Effector memory CD4-positive, alpha-beta T cell (primary cell): ENCODE data around the gene VGLL4.

Source experiments
- DNase-seq, 3 donors: peaks; one replicate each; pipeline ENCODE4 v3.0.0-alpha.2; 2020
- H3K27ac ChIP-seq: 2 replicates; pipeline ENCODE4 v1.7.0; 2013; ENCODE audit warnings: mild to moderate bottlenecking, low read length, moderate library complexity; ENCODE audit not compliant: insufficient read depth, poor library complexity, severe bottlenecking
- H3K27me3 ChIP-seq: replicated peaks from 2 replicates; pipeline ENCODE4 v1.7.0; 2013; ENCODE audit warnings: mild to moderate bottlenecking, low read length; ENCODE audit not compliant: insufficient read depth, control insufficient read depth, poor library complexity, severe bottlenecking
- H3K36me3 ChIP-seq: 2 replicates; pipeline ENCODE4 v1.7.0; 2013; ENCODE audit warnings: mild to moderate bottlenecking, low read length, moderate library complexity; ENCODE audit not compliant: control insufficient read depth, insufficient read depth
- H3K4me1 ChIP-seq: 2 replicates; pipeline ENCODE4 v1.7.0; 2013; ENCODE audit warnings: low read length, mild to moderate bottlenecking; ENCODE audit not compliant: control insufficient read depth, insufficient read depth, poor library complexity, severe bottlenecking
- H3K4me3 ChIP-seq: 2 replicates; pipeline ENCODE4 v1.7.0; 2013; ENCODE audit warnings: low read length, low read depth, mild to moderate bottlenecking; ENCODE audit not compliant: insufficient read depth, poor library complexity, severe bottlenecking
- H3K9me3 ChIP-seq: 2 replicates; pipeline ENCODE4 v1.7.0; 2013; ENCODE audit warnings: mild to moderate bottlenecking, low read length, moderate library complexity; ENCODE audit not compliant: control insufficient read depth

Gene VGLL4

GRCh38 chr3:11554236-11554610 is 89.5 kb downstream of the VGLL4 start:
- Histone ChIP-seq H3K27me3 (no peaks in the 10 kb centered on the region), H3K9me3 (no peaks in the 10 kb centered on the region), H3K36me3 (peaks cover 26% of the 10 kb centered on the region), H3K4me3 (no peak overlapping the region), H3K27ac (no peak overlapping the region), H3K4me1 (no peaks in the 10 kb centered on the region)
- no peak for DNase-seq

GRCh38 chr3:11553436-11554235 is 90.1 kb downstream of the VGLL4 start:
- Histone ChIP-seq H3K36me3 (peaks cover 23% of the 10 kb centered on the region), H3K9me3 (no peaks in the 10 kb centered on the region), H3K27me3 (no peaks in the 10 kb centered on the region), H3K4me3 (no peak overlapping the region), H3K4me1 (no peaks in the 10 kb centered on the region), H3K27ac (no peak overlapping the region)
- no peak for DNase-seq

DNA sequence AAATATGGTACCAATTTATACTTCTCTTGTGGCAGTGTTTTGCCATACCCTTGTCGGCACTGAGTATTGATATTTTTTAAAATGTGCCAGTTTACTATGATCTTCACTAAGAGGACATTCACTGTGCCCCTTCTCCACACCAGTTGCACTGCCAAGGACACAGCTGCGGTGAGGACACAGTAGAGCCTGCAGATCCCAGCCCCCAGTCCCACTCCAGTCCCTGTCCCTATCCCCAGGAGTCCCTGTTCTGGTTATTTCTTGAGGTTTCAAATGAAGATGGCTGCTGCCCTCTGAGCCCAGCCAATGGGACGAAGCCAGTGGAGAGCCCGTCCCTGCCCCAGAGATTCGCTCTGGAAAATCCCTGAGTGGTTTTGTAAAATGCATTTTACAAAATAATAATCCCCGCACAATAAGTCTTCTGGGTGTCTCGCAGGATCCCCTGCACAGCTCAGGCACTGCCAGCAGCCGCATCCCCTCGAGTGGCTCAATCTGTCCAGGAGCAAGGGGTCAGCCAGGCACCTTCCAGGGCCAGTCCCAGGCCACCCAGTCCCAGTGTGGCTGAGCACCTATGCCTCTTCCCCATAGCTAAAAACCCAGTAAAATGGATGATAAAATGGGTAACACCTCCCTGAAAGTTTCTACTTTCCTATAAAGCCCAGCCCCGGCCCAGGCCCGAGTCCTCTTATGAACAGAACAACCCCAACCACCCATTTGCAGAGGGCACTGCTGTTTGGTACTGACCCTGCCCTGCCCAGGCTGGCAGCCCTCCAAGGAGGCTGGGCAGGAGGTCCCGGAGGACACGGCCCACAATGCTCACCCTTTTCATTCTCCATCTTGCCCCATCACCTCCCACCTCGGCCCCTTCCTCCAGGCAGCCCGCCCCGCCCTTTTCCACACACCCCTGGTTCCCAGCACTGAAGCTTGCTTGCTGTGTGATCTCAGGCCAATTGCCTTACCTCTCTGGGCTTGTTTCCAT is 91.1 kb downstream of the VGLL4 start:
- DNase-seq: no peak
- no peaks in the 10 kb centered on the region for H3K4me1 ChIP-seq
- H3K36me3 ChIP-seq: peaks cover 23% of the 10 kb centered on the region
- H3K4me3 ChIP-seq: no peak overlapping the region
- H3K27me3 ChIP-seq: no peaks in the 10 kb centered on the region
- no peak overlapping the region for H3K27ac ChIP-seq
- no peaks in the 10 kb centered on the region for H3K9me3 ChIP-seq

DNA sequence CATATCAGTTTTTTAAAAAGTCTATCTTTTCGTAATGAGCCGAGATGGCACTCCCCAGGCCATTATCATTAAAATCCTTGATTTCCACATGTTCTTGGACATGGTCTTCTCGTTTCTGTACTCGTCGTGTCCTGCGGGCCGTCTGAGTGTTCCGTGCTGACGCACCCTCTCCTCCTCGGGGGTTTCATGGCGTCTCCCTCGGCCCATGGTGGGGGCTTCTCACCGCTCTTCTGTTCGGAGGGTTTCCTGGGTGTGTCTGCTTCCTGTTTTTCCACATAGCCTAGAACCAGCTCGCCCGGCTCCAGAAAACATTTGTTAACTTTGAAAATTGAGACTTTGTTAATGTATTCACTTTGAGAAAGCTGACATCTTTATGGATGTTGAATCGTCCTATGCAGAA is 92.7 kb downstream of the VGLL4 start:
- no peak for DNase-seq
- Histone ChIP-seq H3K4me1 (no peaks in the 10 kb centered on the region), H3K27ac (no peak overlapping the region), H3K27me3 (no peaks in the 10 kb centered on the region), H3K36me3 (peaks cover 13% of the 10 kb centered on the region), H3K9me3 (no peaks in the 10 kb centered on the region), H3K4me3 (no peak overlapping the region)

DNA sequence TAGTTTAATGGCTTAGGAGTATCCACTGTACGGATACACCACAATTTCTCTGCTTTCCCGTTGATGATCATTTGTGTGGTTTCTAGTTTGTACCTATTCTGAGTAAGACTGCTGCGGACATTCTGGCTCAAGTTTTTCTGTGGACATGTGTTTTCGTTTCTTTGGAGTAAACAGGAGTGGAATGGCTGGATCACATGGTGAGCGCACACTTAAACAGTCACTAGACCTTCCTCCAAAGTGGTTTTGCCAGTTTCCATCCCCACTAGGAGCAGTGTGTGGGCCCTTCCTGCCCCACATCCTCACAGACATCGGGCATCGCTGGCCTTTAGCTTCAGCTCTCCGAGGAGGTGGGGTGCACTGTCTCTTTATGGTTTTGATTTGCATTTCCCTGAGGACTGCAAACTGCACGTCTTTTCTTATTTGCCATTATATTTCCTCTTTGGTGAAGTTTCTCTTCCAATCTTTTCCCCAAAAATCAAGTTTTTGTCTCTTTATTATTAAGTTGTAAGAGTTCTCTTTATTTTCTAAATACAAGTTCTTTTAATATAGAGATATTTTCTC is 94.1 kb downstream of the VGLL4 start:
- Histone ChIP-seq H3K9me3 (no peaks in the 10 kb centered on the region), H3K27me3 (no peaks in the 10 kb centered on the region), H3K27ac (no peak overlapping the region), H3K4me1 (no peaks in the 10 kb centered on the region), H3K4me3 (no peak overlapping the region), H3K36me3 (peaks cover 1% of the 10 kb centered on the region)
- DNase-seq: no peak

DNA sequence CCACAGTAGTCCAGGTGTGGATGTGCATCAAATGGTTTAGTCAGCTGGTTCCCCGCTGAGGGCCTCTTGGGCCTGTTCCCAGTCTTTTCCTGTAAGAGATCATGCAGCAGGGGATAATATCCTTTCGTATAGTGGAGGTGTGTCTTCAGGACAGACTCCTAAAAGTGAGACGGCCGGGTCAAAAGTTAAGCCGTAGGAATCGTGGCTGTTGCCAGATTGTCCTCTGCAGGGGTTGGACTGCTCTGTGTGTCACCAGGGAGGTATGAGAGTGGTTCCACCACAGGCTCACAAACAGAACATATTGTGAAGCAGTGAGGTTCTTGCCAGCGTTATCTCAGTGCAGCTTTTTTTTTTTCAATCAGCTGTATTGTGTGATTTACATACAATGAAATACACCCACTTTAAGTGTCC is 95.0 kb downstream of the VGLL4 start:
- H3K27ac ChIP-seq: no peak overlapping the region
- no peaks in the 10 kb centered on the region for H3K9me3 ChIP-seq
- DNase-seq: no peak
- H3K4me1 ChIP-seq: no peaks in the 10 kb centered on the region
- H3K27me3 ChIP-seq: no peaks in the 10 kb centered on the region
- no peaks in the 10 kb centered on the region for H3K36me3 ChIP-seq
- H3K4me3 ChIP-seq: no peak overlapping the region

DNA sequence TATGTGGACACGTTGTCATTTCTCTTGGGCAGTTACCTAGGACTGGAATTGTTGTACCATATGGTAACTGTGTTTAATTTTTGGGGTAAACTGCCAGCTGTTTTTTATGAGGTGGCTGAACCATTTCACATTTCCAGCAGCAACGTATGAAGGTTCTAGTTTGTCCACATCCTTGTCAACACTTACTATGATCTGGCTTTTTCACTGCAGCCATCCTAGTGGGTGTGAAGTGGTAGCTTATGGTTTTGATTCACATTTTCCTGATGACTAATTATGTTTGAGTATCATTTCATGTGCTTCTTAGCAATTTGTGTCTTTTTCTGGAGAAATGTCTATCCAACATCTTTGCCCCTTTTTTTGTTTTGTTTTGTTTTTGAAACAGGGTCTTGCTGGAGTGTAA is 96.2 kb downstream of the VGLL4 start:
- Histone ChIP-seq H3K4me1 (no peaks in the 10 kb centered on the region), H3K9me3 (no peaks in the 10 kb centered on the region), H3K27ac (no peak overlapping the region)

GRCh38 chr3:11546657-11547302 is 96.9 kb downstream of the VGLL4 start:
- H3K27ac ChIP-seq: no peak overlapping the region
- H3K9me3 ChIP-seq: no peaks in the 10 kb centered on the region
- H3K4me3 ChIP-seq: no peak overlapping the region
- H3K27me3 ChIP-seq: no peaks in the 10 kb centered on the region
- H3K36me3 ChIP-seq: no peaks in the 10 kb centered on the region
- H3K4me1 ChIP-seq: no peaks in the 10 kb centered on the region
- DNase-seq: no peak

More for the DNA sequence above, 96.2 kb downstream of the VGLL4 start:
- DNase-seq: no peak
- Histone ChIP-seq H3K36me3 (no peaks in the 10 kb centered on the region), H3K4me3 (no peak overlapping the region), H3K27me3 (no peaks in the 10 kb centered on the region)

- Histone ChIP-seq H3K4me1 (no peaks in the 10 kb centered on the region), H3K9me3 (no peaks in the 10 kb centered on the region), H3K36me3 (no peaks in the 10 kb centered on the region), H3K27ac (no peak overlapping the region), H3K27me3 (no peaks in the 10 kb centered on the region), H3K4me3 (no peak overlapping the region)
- DNase-seq: no peak
These were observed 98.4 kb downstream of the VGLL4 start for GRCh38 chr3:11545186-11545851.
